DND-41 (cell line): Measurements from ENCODE around the gene AKT3.

ENCODE experiments used
- ATAC-seq: fragments of 200-7000 bp; cut with Tn5 transposase; 3 replicates; pipeline ENCODE4 v1.9.1; 2021; ENCODE audit warnings: low read depth; ENCODE audit not compliant: insufficient read depth
- DNase-seq: peaks from one replicate; pipeline ENCODE4 v3.0.0-alpha.2; 2020
- H2AFZ ChIP-seq: 2 replicates; pipeline ENCODE4 v1.6.0; 2012; ENCODE audit warnings: low read depth, low read length
- H3K27ac ChIP-seq: 2 replicates; pipeline ENCODE4 v1.5.1; 2012; ENCODE audit warnings: low read length, inconsistent platforms
- H3K27me3 ChIP-seq: fragments of 200-600 bp; sonication (generic); 2 replicates; pipeline ENCODE4 v1.6.0; 2012; ENCODE audit warnings: low read length, mild to moderate bottlenecking, inconsistent platforms; ENCODE audit not compliant: insufficient read depth, poor library complexity
- H3K36me3 ChIP-seq: 2 replicates; pipeline ENCODE4 v1.5.1; 2012; ENCODE audit warnings: low read length, inconsistent platforms; ENCODE audit not compliant: insufficient read depth
- H3K4me1 ChIP-seq: 2 replicates; pipeline ENCODE4 v1.5.1; 2012; ENCODE audit warnings: mild to moderate bottlenecking, low read length; ENCODE audit not compliant: insufficient read depth
- H3K4me2 ChIP-seq: 2 replicates; pipeline ENCODE4 v1.6.0; 2012; ENCODE audit warnings: mild to moderate bottlenecking, moderate library complexity, low read length, inconsistent platforms; ENCODE audit not compliant: insufficient read depth
- H3K4me3 ChIP-seq, 2 experiments: fragments of 200-600 bp in 1 of 2; shearing (Covaris generic) in 1 of 2; 2 replicates each; pipeline ENCODE4 v1.5.1; 2012 to 2016; ENCODE audit warnings: inconsistent platforms in 2 of 2, low read length in 2 of 2, mild to moderate bottlenecking in 2 of 2, low read depth in 1 of 2, moderate library complexity in 1 of 2
- H3K79me2 ChIP-seq: 2 replicates; pipeline ENCODE4 v1.6.0; 2012; ENCODE audit warnings: low read length, inconsistent platforms; ENCODE audit not compliant: insufficient read depth
- H3K9ac ChIP-seq: 2 replicates; pipeline ENCODE4 v1.6.0; 2012; ENCODE audit warnings: low read depth, mild to moderate bottlenecking, inconsistent platforms, low read length, moderate library complexity
- H3K9me3 ChIP-seq: 2 replicates; pipeline ENCODE4 v1.5.1; 2012; ENCODE audit warnings: low read length, moderate library complexity, mild to moderate bottlenecking, inconsistent platforms; ENCODE audit not compliant: insufficient read depth, severe bottlenecking
- H4K20me1 ChIP-seq: 2 replicates; pipeline ENCODE4 v1.6.0; 2012; ENCODE audit warnings: low read length; ENCODE audit not compliant: insufficient read depth
- CTCF ChIP-seq: IDR thresholded peaks from 2 replicates; pipeline ENCODE4 v1.5.1; 2012; ENCODE audit warnings: borderline replicate concordance, low read length, moderate library complexity, mild to moderate bottlenecking; ENCODE audit not compliant: poor library complexity, severe bottlenecking; ENCODE audit errors: extremely low read depth
- EZH2 ChIP-seq: IDR thresholded peaks from 3 replicates; pipeline ENCODE4 v1.6.1; 2012; ENCODE audit warnings: borderline replicate concordance, low read depth, mild to moderate bottlenecking, moderate library complexity, low read length, inconsistent platforms; ENCODE audit not compliant: severe bottlenecking

Gene AKT3

GRCh38 chr1:243459059-243459458 lies 391.0 kb downstream of the AKT3 start:
- DNase-seq (no peak), ATAC-seq (0 out of 3 replicates have a peak, but pooled peaks have one; percentile 55)
- Histone ChIP-seq H3K27me3 (no peaks in the 10 kb centered on the region), H3K4me1 (peaks cover 3% of the 10 kb centered on the region; the same call in 1 of the 2 replicates), H3K36me3 (peaks cover 9% of the 10 kb centered on the region; the same call in 1 of the 2 replicates), H3K9me3 (no peaks in the 10 kb centered on the region), H3K4me3 (no peak overlapping the region), H3K79me2 (no peaks in the 10 kb centered on the region), H3K4me2 (no peak overlapping the region), H2AFZ (no peak overlapping the region), H4K20me1 (no peaks in the 10 kb centered on the region), H3K27ac (no peak overlapping the region), H3K9ac (no peak overlapping the region)
- no peak for TF ChIP-seq CTCF
- TF ChIP-seq EZH2 = no peak

- H3K9me3 ChIP-seq = no peaks in the 10 kb centered on the region
Measured at GRCh38 chr1:243457363-243457982, 392.6 kb downstream of the AKT3 start.

GRCh38 chr1:243455760-243456651 lies 394.0 kb downstream of the AKT3 start:
- H3K4me3 ChIP-seq = no peak overlapping the region
- H3K4me1 ChIP-seq = peaks cover 3% of the 10 kb centered on the region; the same call in 1 of the 2 replicates
- no peak for DNase-seq
- H2AFZ ChIP-seq = no peak overlapping the region
- no peak overlapping the region for H3K27ac ChIP-seq
- TF ChIP-seq CTCF (no peak), EZH2 (no peak)
- H3K27me3 ChIP-seq = no peaks in the 10 kb centered on the region
- H3K36me3 ChIP-seq = peaks cover 9% of the 10 kb centered on the region; the same call in 1 of the 2 replicates
- ATAC-seq = no peak
- H4K20me1 ChIP-seq = no peaks in the 10 kb centered on the region
- no peaks in the 10 kb centered on the region for H3K9me3 ChIP-seq
- H3K79me2 ChIP-seq = no peaks in the 10 kb centered on the region
- no peak overlapping the region for H3K9ac ChIP-seq
- no peak overlapping the region for H3K4me2 ChIP-seq

More at GRCh38 chr1:243457363-243457982, 392.6 kb downstream of the AKT3 start:
- ATAC-seq (no peak), DNase-seq (no peak)
- Histone ChIP-seq H3K79me2 (no peaks in the 10 kb centered on the region), H3K27me3 (no peaks in the 10 kb centered on the region), H4K20me1 (no peaks in the 10 kb centered on the region), H3K36me3 (peaks cover 9% of the 10 kb centered on the region; the same call in 1 of the 2 replicates), H3K4me1 (peaks cover 3% of the 10 kb centered on the region; the same call in 1 of the 2 replicates), H2AFZ (no peak overlapping the region), H3K9ac (no peak overlapping the region), H3K4me2 (no peak overlapping the region), H3K4me3 (no peak overlapping the region), H3K27ac (no peak overlapping the region)
- TF ChIP-seq EZH2 = no peak
- TF ChIP-seq CTCF = no peak
